SK-N-MC (cell line): ENCODE measurements around the gene UGGT2.

ENCODE experiments used
- EZH2 ChIP-seq: fragments of 200-600 bp; sonication (generic); IDR thresholded peaks from one replicate; pipeline ENCODE4 v1.6.1; 2017; ENCODE audit warnings: antibody characterized with exemption
- FOXP2 ChIP-seq: optimal IDR thresholded peaks from 2 replicates; pipeline ENCODE3; 2011; ENCODE audit warnings: mild to moderate bottlenecking, moderate library complexity; ENCODE audit not compliant: insufficient read depth; ENCODE audit errors: extremely low read length, control extremely low read depth
- POLR2AphosphoS5 ChIP-seq: IDR thresholded peaks from 2 replicates; pipeline ENCODE4 v1.6.1; 2012; ENCODE audit warnings: mild to moderate bottlenecking, low read depth, low read length, borderline replicate concordance

DNA sequence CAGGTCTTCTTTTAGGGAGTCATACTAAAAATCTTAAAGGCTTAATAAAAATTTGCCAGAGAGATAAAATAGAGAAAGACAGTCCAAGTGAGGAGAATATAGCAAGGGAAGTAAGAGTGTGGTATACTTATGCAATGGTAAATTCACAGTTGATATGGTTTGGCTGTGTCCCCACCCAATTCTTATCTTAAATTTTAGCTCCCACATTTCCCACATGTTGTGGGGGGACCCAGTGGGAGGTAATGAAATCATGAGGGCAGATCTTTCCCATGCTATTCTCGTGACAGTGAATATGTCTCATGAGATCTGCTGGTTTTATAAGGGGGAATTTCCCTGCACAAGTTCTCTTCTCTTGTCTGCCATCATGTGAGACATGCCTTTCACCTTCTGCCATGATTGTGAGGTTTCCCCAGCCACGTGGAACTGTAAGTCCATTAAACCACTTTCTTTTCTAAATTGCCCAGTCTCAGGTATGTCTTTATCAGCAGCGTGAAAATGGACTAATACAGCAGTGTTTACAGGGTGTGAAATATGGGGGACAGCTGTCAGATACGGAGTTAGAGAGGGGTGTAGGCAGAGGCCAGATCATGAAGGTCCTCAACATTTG is 115.4 kb downstream of the UGGT2 start:
- no peak for TF ChIP-seq POLR2AphosphoS5
- TF ChIP-seq FOXP2, result no peak
- no peak for TF ChIP-seq EZH2
